H1 (cell line): ENCODE results near the gene KLK12. TPM values are rescaled to one million over a fixed set of nuclear protein-coding genes. Genes with fewer than 3 reads are reported as not detected.

ENCODE experiments used
- CTCF ChIA-PET: fragments of 300-600 bp; sonication (Branson Sonifier 250); formaldehyde crosslinking; loops from one replicate; lab custom pipeline; 2021; ENCODE audit not compliant: partially characterized antibody; lab: Charles Lee
- POLR2A ChIA-PET: fragments of 300-600 bp; sonication (Branson Sonifier 250); formaldehyde crosslinking; loops from one replicate; lab custom pipeline; 2021; ENCODE audit warnings: inconsistent platforms; ENCODE audit not compliant: partially characterized antibody; lab: Charles Lee
- DNase-seq, 2 experiments: peaks; one replicate each; pipeline versions ENCODE4 v3.0.0 to v3.0.0-alpha.2; 2010 to 2022; ENCODE audit warnings: low spot score in 2 of 2, low read depth in 1 of 2, mixed read lengths in 1 of 2
- FAIRE-seq: peaks from 2 replicates; lab custom pipeline; 2011; peaks lifted over from hg19 to GRCh38; lab: Jason Lieb, UNC
- H2AFZ ChIP-seq: 2 replicates; pipeline ENCODE4 v1.8.1; 2012; ENCODE audit warnings: low read length, inconsistent platforms
- H2AK5ac ChIP-seq: 2 replicates; pipeline ENCODE4 v1.6.1; 2013; ENCODE audit warnings: low read depth, low read length
- H2BK120ac ChIP-seq: replicated peaks from 2 replicates; pipeline ENCODE3; 2013; ENCODE audit warnings: low read depth, low read length, inconsistent platforms
- H2BK12ac ChIP-seq: 2 replicates; pipeline ENCODE4 v1.6.1; 2013; ENCODE audit warnings: low read depth, low read length
- H2BK15ac ChIP-seq: 2 replicates; pipeline ENCODE4 v1.6.1; 2013; ENCODE audit warnings: low read length
- H2BK20ac ChIP-seq: 2 replicates; pipeline ENCODE4 v1.6.1; 2013; ENCODE audit warnings: low read length
- H2BK5ac ChIP-seq: 2 replicates; pipeline ENCODE4 v1.6.1; 2013; ENCODE audit warnings: low read depth, low read length
- H3K14ac ChIP-seq: 2 replicates; pipeline ENCODE4 v1.6.1; 2013; ENCODE audit warnings: inconsistent platforms; ENCODE audit not compliant: insufficient read length
- H3K18ac ChIP-seq: 2 replicates; pipeline ENCODE4 v1.6.1; 2013; ENCODE audit warnings: low read length; ENCODE audit errors: extremely low read depth
- H3K23ac ChIP-seq: 2 replicates; pipeline ENCODE4 v1.6.1; 2013; ENCODE audit warnings: inconsistent platforms; ENCODE audit not compliant: insufficient read length
- H3K23me2 ChIP-seq: 2 replicates; pipeline ENCODE4 v1.6.1; 2013; ENCODE audit warnings: low read depth, low read length
- H3K27ac ChIP-seq: 2 replicates; pipeline ENCODE4 v1.6.1; 2011; ENCODE audit warnings: low read depth, low read length, inconsistent platforms
- H3K27me3 ChIP-seq, 4 experiments: replicated peaks in 1 of 4; 1 replicate in 1 of 4; 2 replicates in 3 of 4; pipeline versions ENCODE4 v1.6.1 to v1.8.1; 2011 to 2013; ENCODE audit warnings: low read length in 3 of 4, mild to moderate bottlenecking in 3 of 4, inconsistent platforms in 2 of 4, mixed read lengths in 2 of 4, moderate library complexity in 1 of 4; ENCODE audit not compliant: control insufficient read depth in 3 of 4, insufficient read depth in 3 of 4; ENCODE audit errors: extremely low read depth in 1 of 4
- H3K36me3 ChIP-seq, 4 experiments: 2 replicates each; pipeline versions ENCODE4 v1.6.1 to v1.8.1; 2011 to 2013; ENCODE audit warnings: mild to moderate bottlenecking in 4 of 4, low read length in 3 of 4, moderate library complexity in 2 of 4, control low read depth in 1 of 4, inconsistent platforms in 1 of 4; ENCODE audit not compliant: insufficient read depth in 4 of 4, control insufficient read depth in 2 of 4
- H3K4ac ChIP-seq: replicated peaks from 2 replicates; pipeline ENCODE3; 2013; ENCODE audit warnings: low read length, low read depth, mixed read lengths, inconsistent platforms; ENCODE audit not compliant: insufficient read length
- H3K4me1 ChIP-seq, 4 experiments: replicated peaks in 1 of 4; 1 replicate in 1 of 4; 2 replicates in 3 of 4; pipeline versions ENCODE4 v1.6.1 to v1.8.1; 2011 to 2013; ENCODE audit warnings: low read length in 3 of 4, inconsistent platforms in 2 of 4, mixed read lengths in 1 of 4; ENCODE audit not compliant: insufficient read depth in 4 of 4, control insufficient read depth in 3 of 4
- H3K4me2 ChIP-seq, 2 experiments: 2 replicates each; pipeline versions ENCODE4 v1.6.1 to v1.8.1; 2011 to 2013; ENCODE audit warnings: low read depth in 2 of 2, low read length in 2 of 2, control low read depth in 1 of 2, inconsistent platforms in 1 of 2, mild to moderate bottlenecking in 1 of 2; ENCODE audit not compliant: insufficient read depth in 1 of 2
- H3K4me3 ChIP-seq, 4 experiments: fragments of 200-600, 300-600 bp in 1 of 4; sonication (generic), shearing (Covaris generic), sonication (Bioruptor Twin) in 1 of 4; 2 replicates each; pipeline versions ENCODE4 v1.5.1 to v1.8.1; 2011 to 2016; ENCODE audit warnings: low read length in 4 of 4, low read depth in 3 of 4, control low read depth in 2 of 4, inconsistent platforms in 2 of 4, mild to moderate bottlenecking in 2 of 4, mixed read lengths in 1 of 4, moderate library complexity in 1 of 4; ENCODE audit not compliant: insufficient read depth in 2 of 4; ENCODE audit errors: extremely low read depth in 1 of 4
- H3K56ac ChIP-seq: replicated peaks from 2 replicates; pipeline ENCODE3; 2013; ENCODE audit warnings: low read depth, mild to moderate bottlenecking, mixed read lengths, low read length, inconsistent platforms; ENCODE audit not compliant: insufficient read length
- H3K79me1 ChIP-seq: 2 replicates; pipeline ENCODE4 v1.6.1; 2013; ENCODE audit warnings: low read depth, low read length, control low read depth
- H3K79me2 ChIP-seq, 2 experiments: 2 replicates each; pipeline versions ENCODE4 v1.6.1 to v1.8.1; 2012 to 2013; ENCODE audit warnings: low read length in 2 of 2, mild to moderate bottlenecking in 2 of 2, inconsistent platforms in 1 of 2; ENCODE audit not compliant: insufficient read depth in 2 of 2, control insufficient read depth in 1 of 2
- H3K9ac ChIP-seq, 4 experiments: replicated peaks in 1 of 4; 1 replicate in 1 of 4; 2 replicates in 3 of 4; pipeline versions ENCODE4 v1.6.1 to v1.8.1; 2011 to 2013; ENCODE audit warnings: low read depth in 3 of 4, low read length in 3 of 4, control low read depth in 2 of 4, mild to moderate bottlenecking in 2 of 4, moderate library complexity in 2 of 4, inconsistent platforms in 1 of 4; ENCODE audit errors: extremely low read depth in 1 of 4
- H3K9me3 ChIP-seq, 2 experiments: 2 replicates each; pipeline versions ENCODE4 v1.6.1 to v1.8.1; 2012 to 2013; ENCODE audit warnings: mild to moderate bottlenecking in 2 of 2, moderate library complexity in 2 of 2, control low read depth in 1 of 2, inconsistent platforms in 1 of 2, low read depth in 1 of 2, low read length in 1 of 2, mixed read lengths in 1 of 2; ENCODE audit not compliant: insufficient read depth in 2 of 2
- H4K20me1 ChIP-seq, 2 experiments: replicated peaks in 1 of 2; 2 replicates each; pipeline versions ENCODE3 to v1.8.1; 2011 to 2013; ENCODE audit warnings: inconsistent platforms in 2 of 2, low read length in 2 of 2, mild to moderate bottlenecking in 1 of 2; ENCODE audit not compliant: insufficient read depth in 2 of 2, control insufficient read depth in 1 of 2
- H4K5ac ChIP-seq: 2 replicates; pipeline ENCODE4 v1.6.1; 2013; ENCODE audit warnings: low read length, low read depth, mixed read lengths, inconsistent platforms; ENCODE audit not compliant: insufficient read length
- H4K8ac ChIP-seq: 2 replicates; pipeline ENCODE4 v1.8.0; 2013; ENCODE audit warnings: mild to moderate bottlenecking, moderate library complexity, low read length, inconsistent platforms; ENCODE audit not compliant: insufficient read depth; ENCODE audit errors: extremely low read depth
- H4K91ac ChIP-seq: replicated peaks from 2 replicates; pipeline ENCODE3; 2013; ENCODE audit warnings: low read length, mixed read lengths, inconsistent platforms; ENCODE audit not compliant: insufficient read length
- BACH1 ChIP-seq: IDR thresholded peaks from 2 replicates; pipeline ENCODE4 v1.6.1; 2012; ENCODE audit warnings: low read length, improper control_type of control experiment
- BCL11A ChIP-seq, 2 experiments: IDR thresholded peaks; one replicate each; pipeline ENCODE4 v1.6.1; 2011; ENCODE audit warnings: low read depth in 2 of 2, low read length in 2 of 2, mild to moderate bottlenecking in 2 of 2
- GTF2F1 ChIP-seq: IDR thresholded peaks from 2 replicates; pipeline ENCODE4 v1.6.1; 2012; ENCODE audit warnings: low read depth, low read length, improper control_type of control experiment, borderline replicate concordance
- HDAC2 ChIP-seq, 2 experiments: fragments of 300-600 bp in 1 of 2; sonication (generic) in 1 of 2; IDR thresholded peaks; 2 replicates each; pipeline ENCODE4 v1.6.1; 2011 to 2012; ENCODE audit warnings: low read depth in 2 of 2, low read length in 2 of 2, mild to moderate bottlenecking in 2 of 2, moderate library complexity in 2 of 2, borderline replicate concordance in 1 of 2, inconsistent platforms in 1 of 2
- KDM4A ChIP-seq: IDR thresholded peaks from one replicate; pipeline ENCODE4 v1.7.1; 2012; ENCODE audit warnings: low read depth, mild to moderate bottlenecking, moderate library complexity, low read length, inconsistent platforms; ENCODE audit not compliant: severe bottlenecking
- MAFK ChIP-seq: IDR thresholded peaks from 2 replicates; pipeline ENCODE4 v1.6.1; 2012; ENCODE audit warnings: low read depth, mild to moderate bottlenecking, improper control_type of control experiment, low read length
- POLR2AphosphoS5 ChIP-seq: IDR thresholded peaks from 2 replicates; pipeline ENCODE4 v1.6.1; 2011; ENCODE audit warnings: low read depth, low read length
- RBBP5 ChIP-seq: IDR thresholded peaks from 2 replicates; pipeline ENCODE4 v1.7.1; 2012; ENCODE audit warnings: low read depth, mild to moderate bottlenecking, inconsistent platforms, low read length, moderate library complexity, borderline replicate concordance
- RFX5 ChIP-seq: IDR thresholded peaks from 2 replicates; pipeline ENCODE4 v1.6.1; 2011; ENCODE audit warnings: low read depth, low read length, improper control_type of control experiment, borderline replicate concordance
- SAP30 ChIP-seq: fragments of 300-600 bp; sonication (generic); IDR thresholded peaks from 2 replicates; pipeline ENCODE4 v1.7.1; 2012; ENCODE audit warnings: low read length, moderate library complexity, mild to moderate bottlenecking, inconsistent platforms; ENCODE audit not compliant: insufficient read depth, insufficient replicate concordance
- SIX5 ChIP-seq: IDR thresholded peaks from 2 replicates; pipeline ENCODE4 v1.6.1; 2011; ENCODE audit warnings: mild to moderate bottlenecking, low read depth, low read length
- TAF1 ChIP-seq: IDR thresholded peaks from 2 replicates; pipeline ENCODE4 v1.6.1; 2011; ENCODE audit warnings: mild to moderate bottlenecking, low read depth, low read length
- WGBS, 2 experiments: shearing (Covaris generic) in 1 of 2; methylation state at CpG; one replicate each; pipeline versions ENCODE4 v1.1.6 to v1.1.7; 2013 to 2015; ENCODE audit warnings: low lambda C conversion rate in 2 of 2, mixed read lengths in 2 of 2, inconsistent platforms in 1 of 2, low coverage in 1 of 2, missing lambda C conversion rate in 1 of 2; ENCODE audit not compliant: insufficient replicate concordance in 2 of 2, insufficient coverage in 1 of 2, insufficient read length in 1 of 2; ENCODE audit errors: extremely low coverage in 1 of 2, missing lambda C conversion rate in 1 of 2; 5-methylcytosine and 5-hydroxymethylcytosine counted together
- polyA plus RNA-seq, 7 experiments: library from polyadenylated mRNA; depleted of rRNA in 3 of 7; stranded (reverse) in 5 of 7; unstranded in 2 of 7; fragments of >200 nt in 5 of 7; fragments of 200-250 nt in 2 of 7; gene quantifications; 1 replicate in 5 of 7; 2 replicates in 1 of 7; 4 replicates in 1 of 7; pipeline versions ENCODE4 v1.2.1 to v1.2.3, GENCODE V29; 2011 to 2013; ENCODE audit warnings: missing spikeins in 2 of 7, mixed read lengths in 2 of 7
- total RNA-seq: library from RNA; stranded (reverse); fragmentation: NEBNext Ultra II Directional; extraction: Animal tissue kit (Norgen Biotek cat#: 25700); gene quantifications from 2 replicates; pipeline ENCODE4 v1.2.1, GENCODE V29; 2021

Gene KLK12
- total and polyA plus RNA-seq, 2 of the 8 experiments (the other 6 are each of a cell fraction or from before 2014, with no cell fraction given): 0.24 TPM; not detected in 1

GRCh38 chr19:51031220-51031879 lies 3.5 kb downstream of the KLK12 start:
- Histone ChIP-seq H3K79me2 (no peaks in the 10 kb centered on the region), H2BK20ac (no peak overlapping the region; the same call in 1 of the 2 replicates), H3K36me3 (no peaks in the 10 kb centered on the region), H3K9me3 (no peaks in the 10 kb centered on the region), H3K56ac (no peak overlapping the region), H3K14ac (no peak overlapping the region), H4K8ac (peak overlapping the region; percentile 16; the same call in 1 of the 2 replicates), H4K5ac (no peak overlapping the region), H2BK12ac (0 out of 2 replicates have a peak overlapping the region, but pooled peaks have one; percentile 5), H3K27ac (no peak overlapping the region), H2BK5ac (no peak overlapping the region), H3K27me3 (no peaks in the 10 kb centered on the region; a peak in 1 of 7 replicates), H3K23me2 (no peaks in the 10 kb centered on the region), H3K4me2 (no peak overlapping the region), H4K20me1 (no peaks in the 10 kb centered on the region), H3K79me1 (no peaks in the 10 kb centered on the region; the same call in 1 of the 2 replicates), H3K9ac (no peak overlapping the region), H3K18ac (no peak overlapping the region), H2BK120ac (no peak overlapping the region), H2AFZ (no peak overlapping the region), H2BK15ac (no peak overlapping the region; the same call in 1 of the 2 replicates), H3K4me1 (peaks cover 0 to 16% (median 8%) of the 10 kb centered on the region in 4 experiments; a peak in 5 of 7 replicates), H3K4me3 (no peak overlapping the region), H3K23ac (no peak overlapping the region), H4K91ac (no peak overlapping the region), H3K4ac (no peak overlapping the region), H2AK5ac (0 out of 2 replicates have a peak overlapping the region, but pooled peaks have one; percentile 53)
- ChIA-PET POLR2A (interaction anchor here (0.6 kb wide), 1 partner anchor 365 kb away, joined by 3 read pairs; no protein-coding TSS in a partner anchor), CTCF (interaction anchor here (0.9 to 2.4 kb wide), 2 partner anchors 10 to 64 kb away, joined by 4 to 10 read pairs; no protein-coding TSS in a partner anchor)
- 88% methylated on average over 7 of the region's 7 CpGs; no CpG with 5 or more reads in 1 of the 2 experiments for WGBS, 2 experiments
- DNase-seq (no peak), FAIRE-seq (no peak)
- no peak for TF ChIP-seq HDAC2 (IDR thresholded peaks at IDR 0.05; ENCODE audit: borderline replicate concordance in 1 of 2, low read depth in 2 of 2, low read length in 2 of 2)
- TF ChIP-seq RFX5: no peak
- TF ChIP-seq SIX5: no peak
- no peak for TF ChIP-seq BCL11A (IDR thresholded peaks at IDR 0.05; ENCODE audit: low read depth in 2 of 2, low read length in 2 of 2)
- no peak for TF ChIP-seq RBBP5
- TF ChIP-seq KDM4A: no peak
- no peak for TF ChIP-seq TAF1
- TF ChIP-seq SAP30: no peak
- no peak for TF ChIP-seq BACH1
- TF ChIP-seq GTF2F1: no peak
- no peak for TF ChIP-seq MAFK
- TF ChIP-seq POLR2AphosphoS5: no peak
